Astrocyte of the cerebellum (primary cell): Measurements from ENCODE around the gene CGNL1.

Experiments used
- DNase-seq: peaks from one replicate; pipeline ENCODE4 v3.0.0-alpha.2; 2011; ENCODE audit warnings: low read depth
- H3K4me3 ChIP-seq: 2 replicates; pipeline ENCODE4 v1.5.1; 2011; ENCODE audit warnings: mild to moderate bottlenecking, low read depth, low read length, moderate library complexity
- CTCF ChIP-seq: IDR thresholded peaks from 2 replicates; pipeline ENCODE4 v1.5.1; 2012; ENCODE audit warnings: low read length, low read depth, moderate library complexity, mild to moderate bottlenecking; ENCODE audit errors: missing control alignments
- in situ Hi-C: cut with HindIII; loops from 2 replicates; pipeline ENCODE4 v1.10.0; 2017; ENCODE audit warnings: low sequenced_read_pairs

The CGNL1 gene

GRCh38 chr15:57375827-57376695 lies at the start of gene CGNL1:
Gene CGNL1 (plus strand): TSS chr15:57376505. CDS start chr15:57438000, 61,495 bp downstream.
- DNase-seq: no peak
- peak within 1 kb of the TSS; percentile 49 for H3K4me3 ChIP-seq
- no peak for TF ChIP-seq CTCF
- in situ Hi-C loops: no loop called here

GRCh38 chr15:57327985-57328471 lies 48.3 kb upstream of the CGNL1 start:
- DNase-seq: peak; percentile 91
- in situ Hi-C loops: no loop called here
- no peak overlapping the region for H3K4me3 ChIP-seq
- TF ChIP-seq CTCF: no peak

- no peak overlapping the region for H3K4me3 ChIP-seq
- in situ Hi-C loops: no loop called here
These were observed 47.8 kb upstream of the CGNL1 start for GRCh38 chr15:57328479-57328878.

GRCh38 chr15:57328897-57329296 lies 47.4 kb upstream of the CGNL1 start:
- no peak overlapping the region for H3K4me3 ChIP-seq
- TF ChIP-seq CTCF: no peak
- no peak for DNase-seq
- in situ Hi-C loops: no loop called here

More at GRCh38 chr15:57328479-57328878, 47.8 kb upstream of the CGNL1 start:
- DNase-seq: no peak
- no peak for TF ChIP-seq CTCF

- no peak for TF ChIP-seq CTCF
- no peak for DNase-seq
- in situ Hi-C loops: no loop called here
- H3K4me3 ChIP-seq: no peak overlapping the region
These were observed 46.5 kb upstream of the CGNL1 start for GRCh38 chr15:57329582-57330367.

- in situ Hi-C loops: no loop called here
- no peak overlapping the region for H3K4me3 ChIP-seq
- no peak for TF ChIP-seq CTCF
- DNase-seq: no peak
These were observed 45.5 kb upstream of the CGNL1 start for GRCh38 chr15:57330619-57331340.
